ENCODE results near the gene RASSF8. TPM values are rescaled to one million over a fixed set of nuclear protein-coding genes. Genes with fewer than 3 reads are reported as not detected.

Gene RASSF8
- total and polyA plus RNA-seq, 9 of the 15 experiments (the other 6 are each of a cell fraction or from before 2014, with no cell fraction given), result 0.01 to 0.36 (median 0.12) TPM; not detected in 1

DNA sequence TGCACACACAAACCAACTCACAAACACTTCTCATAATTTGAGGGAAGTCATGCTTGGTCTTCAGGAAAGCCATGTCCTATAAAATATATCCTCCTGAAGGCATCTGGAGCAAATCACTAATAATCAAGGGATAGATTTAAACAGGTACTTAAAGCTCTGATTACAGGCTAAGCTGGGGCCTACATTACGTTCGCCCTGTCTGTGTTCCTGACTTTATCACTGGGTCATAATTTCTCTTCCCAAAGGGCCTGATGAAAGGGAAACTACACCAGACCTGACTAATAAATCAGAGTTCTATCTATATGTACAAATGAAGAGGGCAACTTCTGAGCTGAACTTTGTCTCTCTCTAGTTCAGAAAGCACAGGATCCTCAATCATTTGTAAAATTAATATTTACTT, 43.9 kb upstream of the RASSF8 start (continued):
- TF ChIP-seq, protein P1, sequence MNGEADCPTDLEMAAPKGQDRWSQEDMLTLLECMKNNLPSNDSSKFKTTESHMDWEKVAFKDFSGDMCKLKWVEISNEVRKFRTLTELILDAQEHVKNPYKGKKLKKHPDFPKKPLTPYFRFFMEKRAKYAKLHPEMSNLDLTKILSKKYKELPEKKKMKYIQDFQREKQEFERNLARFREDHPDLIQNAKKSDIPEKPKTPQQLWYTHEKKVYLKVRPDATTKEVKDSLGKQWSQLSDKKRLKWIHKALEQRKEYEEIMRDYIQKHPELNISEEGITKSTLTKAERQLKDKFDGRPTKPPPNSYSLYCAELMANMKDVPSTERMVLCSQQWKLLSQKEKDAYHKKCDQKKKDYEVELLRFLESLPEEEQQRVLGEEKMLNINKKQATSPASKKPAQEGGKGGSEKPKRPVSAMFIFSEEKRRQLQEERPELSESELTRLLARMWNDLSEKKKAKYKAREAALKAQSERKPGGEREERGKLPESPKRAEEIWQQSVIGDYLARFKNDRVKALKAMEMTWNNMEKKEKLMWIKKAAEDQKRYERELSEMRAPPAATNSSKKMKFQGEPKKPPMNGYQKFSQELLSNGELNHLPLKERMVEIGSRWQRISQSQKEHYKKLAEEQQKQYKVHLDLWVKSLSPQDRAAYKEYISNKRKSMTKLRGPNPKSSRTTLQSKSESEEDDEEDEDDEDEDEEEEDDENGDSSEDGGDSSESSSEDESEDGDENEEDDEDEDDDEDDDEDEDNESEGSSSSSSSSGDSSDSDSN (IDR thresholded peaks at IDR 0.05; ENCODE audit: borderline replicate concordance in 1 of 2, low read depth in 2 of 2, low read length in 2 of 2), result no peak
- TF ChIP-seq ZKSCAN3 (CRISPR knock-in tag; IDR thresholded peaks at IDR 0.05) (no peak), SIN3B (IDR thresholded peaks at IDR 0.05; ENCODE audit: low read depth) (no peak), RBM14 (IDR thresholded peaks at IDR 0.05; ENCODE audit: borderline replicate concordance, insufficient read depth, low read depth, low read length) (no peak), CCAR2 (IDR thresholded peaks at IDR 0.05; ENCODE audit: low read depth, low read length) (no peak), ZNF766 (CRISPR knock-in tag; conservative IDR thresholded peaks at IDR 0.05) (no peak), ZFPM2 (CRISPR knock-in tag; IDR thresholded peaks at IDR 0.05) (no peak), GATAD2A (IDR thresholded peaks at IDR 0.05) (no peak), NR2C1 (IDR thresholded peaks at IDR 0.05) (no peak), NR2C1 (tag; IDR thresholded peaks at IDR 0.05) (no peak)
- TF ChIP-seq, protein P2, sequence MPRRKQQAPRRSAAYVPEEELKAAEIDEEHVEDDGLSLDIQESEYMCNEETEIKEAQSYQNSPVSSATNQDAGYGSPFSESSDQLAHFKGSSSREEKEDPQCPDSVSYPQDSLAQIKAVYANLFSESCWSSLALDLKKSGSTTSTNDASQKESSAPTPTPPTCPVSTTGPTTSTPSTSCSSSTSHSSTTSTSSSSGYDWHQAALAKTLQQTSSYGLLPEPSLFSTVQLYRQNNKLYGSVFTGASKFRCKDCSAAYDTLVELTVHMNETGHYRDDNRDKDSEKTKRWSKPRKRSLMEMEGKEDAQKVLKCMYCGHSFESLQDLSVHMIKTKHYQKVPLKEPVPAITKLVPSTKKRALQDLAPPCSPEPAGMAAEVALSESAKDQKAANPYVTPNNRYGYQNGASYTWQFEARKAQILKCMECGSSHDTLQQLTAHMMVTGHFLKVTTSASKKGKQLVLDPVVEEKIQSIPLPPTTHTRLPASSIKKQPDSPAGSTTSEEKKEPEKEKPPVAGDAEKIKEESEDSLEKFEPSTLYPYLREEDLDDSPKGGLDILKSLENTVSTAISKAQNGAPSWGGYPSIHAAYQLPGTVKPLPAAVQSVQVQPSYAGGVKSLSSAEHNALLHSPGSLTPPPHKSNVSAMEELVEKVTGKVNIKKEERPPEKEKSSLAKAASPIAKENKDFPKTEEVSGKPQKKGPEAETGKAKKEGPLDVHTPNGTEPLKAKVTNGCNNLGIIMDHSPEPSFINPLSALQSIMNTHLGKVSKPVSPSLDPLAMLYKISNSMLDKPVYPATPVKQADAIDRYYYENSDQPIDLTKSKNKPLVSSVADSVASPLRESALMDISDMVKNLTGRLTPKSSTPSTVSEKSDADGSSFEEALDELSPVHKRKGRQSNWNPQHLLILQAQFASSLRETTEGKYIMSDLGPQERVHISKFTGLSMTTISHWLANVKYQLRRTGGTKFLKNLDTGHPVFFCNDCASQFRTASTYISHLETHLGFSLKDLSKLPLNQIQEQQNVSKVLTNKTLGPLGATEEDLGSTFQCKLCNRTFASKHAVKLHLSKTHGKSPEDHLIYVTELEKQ (CRISPR knock-in tag; IDR thresholded peaks at IDR 0.05), result no peak
